Neural progenitor cell (in vitro differentiated cells): ENCODE data around the gene ARPP21.

Experiments used
- CTCF ChIP-seq: fragments of 200-600 bp; sonication (generic); IDR thresholded peaks from 2 replicates; pipeline ENCODE4 v1.5.1; 2017; ENCODE audit warnings: antibody characterized with exemption, mild to moderate bottlenecking
- EZH2 ChIP-seq: fragments of 200-600 bp; sonication (generic); IDR thresholded peaks from 2 replicates; pipeline ENCODE4 v1.6.1; 2017; ENCODE audit warnings: antibody characterized with exemption, mild to moderate bottlenecking, moderate library complexity
- EZH2phosphoT487 ChIP-seq: fragments of 200-600 bp; sonication (generic); IDR thresholded peaks from 2 replicates; pipeline ENCODE4 v1.6.1; 2017; ENCODE audit warnings: antibody characterized with exemption

GRCh38 chr3:35782355-35782754 is 143.0 kb downstream of the ARPP21 start:
- TF ChIP-seq EZH2phosphoT487 (no peak), CTCF (no peak), EZH2 (no peak)
